T-helper 2 cell treated with Interferon-gamma antibody and Interleukin-4, amounts not matched to agents 5 μg/mL and 100 μg/mL, for 36 hours (primary cell): ENCODE results near the gene PTPRN2.
"Not testable (repeated sequence)": the region's sequence is repeated elsewhere in the genome, so short reads cannot be mapped to it uniquely, and the experiment has no call there.

Source experiments
- DNase-seq: peaks from one replicate; pipeline ENCODE4 v3.0.0; 2021; ENCODE audit warnings: low spot score
- H3K27ac Mint-ChIP-seq: one replicate; pipeline ENCODE4 v1.8.0; 2021; ENCODE audit warnings: mild to moderate bottlenecking, mixed read lengths
- H3K27me3 Mint-ChIP-seq: one replicate; pipeline ENCODE4 v1.8.0; 2021; ENCODE audit warnings: low read depth, mixed read lengths
- H3K36me3 Mint-ChIP-seq: one replicate; pipeline ENCODE4 v1.8.0; 2021; ENCODE audit warnings: low read depth, mixed read lengths
- H3K4me1 Mint-ChIP-seq: one replicate; pipeline ENCODE4 v1.8.0; 2021; ENCODE audit warnings: low read depth, mixed read lengths
- H3K4me3 Mint-ChIP-seq: one replicate; pipeline ENCODE4 v1.8.0; 2022; ENCODE audit warnings: mild to moderate bottlenecking, moderate library complexity, mixed read lengths
- H3K9me3 Mint-ChIP-seq: one replicate; pipeline ENCODE4 v1.8.0; 2021; ENCODE audit warnings: mixed read lengths

Gene PTPRN2

DNA sequence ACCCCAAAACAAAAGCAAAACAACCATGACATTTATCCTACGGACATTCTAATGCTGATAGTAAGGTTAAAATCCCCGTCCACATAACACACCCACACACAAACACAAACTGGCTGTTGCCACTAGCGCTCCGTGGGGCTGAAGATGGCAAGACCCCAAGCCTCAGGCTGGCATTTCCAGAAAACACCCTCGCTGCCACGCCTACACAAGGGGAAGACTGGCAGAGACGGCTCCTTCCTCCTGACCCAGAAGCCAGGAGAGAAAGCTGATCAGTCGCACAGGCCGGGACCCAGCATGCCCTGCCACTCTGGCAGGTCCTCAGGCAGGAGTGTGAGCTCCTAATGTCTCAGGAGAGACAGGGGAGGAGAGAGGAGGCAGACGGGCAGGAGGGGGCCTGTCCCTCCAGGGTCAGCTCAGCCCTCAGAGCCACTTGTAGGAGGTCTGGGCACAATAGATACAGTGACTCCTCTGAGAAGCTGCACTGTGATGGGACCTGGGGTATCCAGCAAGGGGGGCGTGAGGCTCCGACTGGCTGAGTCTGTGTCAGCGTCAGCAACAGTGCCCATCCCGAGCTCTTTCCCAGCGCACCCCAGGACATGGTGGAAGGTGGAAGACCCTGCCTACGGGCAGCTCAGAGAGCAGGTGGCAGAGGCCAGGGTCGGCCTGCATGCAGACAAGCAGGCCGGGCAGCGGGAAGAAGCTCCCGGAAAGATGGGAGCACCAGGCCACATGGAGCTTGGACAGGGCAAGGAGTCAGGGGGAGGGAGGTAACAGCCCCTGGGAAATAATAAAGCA is 326.9 kb downstream of the PTPRN2 start:
- DNase-seq, result no peak
- Mint-ChIP-seq H3K4me1 (no peaks in the 10 kb centered on the region), H3K36me3 (no peaks in the 10 kb centered on the region), H3K9me3 (peaks cover 17% of the 10 kb centered on the region), H3K27me3 (no peaks in the 10 kb centered on the region), H3K27ac (no peak overlapping the region), H3K4me3 (no peak overlapping the region)

DNA sequence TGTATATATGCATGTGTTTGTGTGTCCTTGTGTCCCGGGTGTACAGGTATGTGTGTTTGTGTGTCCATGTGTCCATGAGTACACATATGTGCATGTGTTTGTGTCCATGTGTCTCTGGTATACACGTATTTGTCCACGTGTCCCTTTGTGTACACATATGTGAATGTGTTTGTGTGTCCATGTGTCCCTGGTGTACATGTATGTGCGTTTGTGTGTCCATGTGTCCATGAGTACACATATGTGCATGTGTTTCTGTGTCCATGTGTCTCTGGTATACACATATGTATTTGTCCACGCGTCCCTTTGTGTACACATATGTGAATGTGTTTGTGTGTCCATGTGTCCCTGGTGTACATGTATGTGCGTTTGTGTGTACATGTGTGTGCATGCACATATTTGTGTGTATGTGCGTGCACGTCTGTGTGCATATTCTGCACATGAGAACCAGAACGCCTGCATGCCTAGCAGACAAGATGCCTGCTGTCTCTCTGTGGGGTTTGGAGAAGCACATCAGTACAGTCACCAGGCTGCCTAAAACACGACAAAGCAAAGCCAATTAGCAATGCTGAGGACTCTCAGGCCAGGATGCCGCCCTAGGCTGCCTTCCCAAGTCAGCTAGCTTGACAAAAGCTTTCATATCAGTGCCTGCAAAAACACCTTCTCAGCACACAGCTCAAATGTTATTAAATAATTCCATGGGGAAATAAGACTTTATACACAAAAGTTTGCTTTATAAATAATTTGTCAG is 327.8 kb downstream of the PTPRN2 start:
- DNase-seq, result no peak
- Mint-ChIP-seq H3K27me3 (no peaks in the 10 kb centered on the region), H3K4me3 (no peak overlapping the region), H3K9me3 (peaks cover 17% of the 10 kb centered on the region), H3K36me3 (no peaks in the 10 kb centered on the region), H3K27ac (no peak overlapping the region), H3K4me1 (no peaks in the 10 kb centered on the region)

DNA sequence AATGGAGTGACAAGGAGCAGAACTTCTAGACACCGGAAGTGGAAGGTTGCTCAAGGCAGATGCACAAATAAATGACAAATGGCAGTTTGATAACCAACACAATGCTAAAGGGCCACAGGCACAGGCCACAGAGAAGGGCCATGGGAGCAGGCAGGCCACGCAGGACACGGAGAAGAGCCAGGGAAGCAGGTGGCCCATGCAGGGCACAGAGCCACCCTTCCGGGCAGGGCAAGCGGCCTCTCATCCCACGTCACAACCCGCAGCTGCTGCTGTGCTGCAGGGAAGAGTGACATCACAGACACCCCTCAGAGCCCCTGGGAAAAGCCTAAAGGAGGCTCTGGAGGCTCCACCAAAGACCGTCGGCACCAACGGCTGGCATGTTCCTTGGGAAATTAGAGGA is 328.5 kb downstream of the PTPRN2 start:
- no peaks in the 10 kb centered on the region for H3K4me1 Mint-ChIP-seq
- no peak overlapping the region for H3K4me3 Mint-ChIP-seq
- no peak for DNase-seq
- peaks cover 17% of the 10 kb centered on the region for H3K9me3 Mint-ChIP-seq
- H3K36me3 Mint-ChIP-seq, result no peaks in the 10 kb centered on the region
- H3K27me3 Mint-ChIP-seq, result no peaks in the 10 kb centered on the region
- no peak overlapping the region for H3K27ac Mint-ChIP-seq

DNA sequence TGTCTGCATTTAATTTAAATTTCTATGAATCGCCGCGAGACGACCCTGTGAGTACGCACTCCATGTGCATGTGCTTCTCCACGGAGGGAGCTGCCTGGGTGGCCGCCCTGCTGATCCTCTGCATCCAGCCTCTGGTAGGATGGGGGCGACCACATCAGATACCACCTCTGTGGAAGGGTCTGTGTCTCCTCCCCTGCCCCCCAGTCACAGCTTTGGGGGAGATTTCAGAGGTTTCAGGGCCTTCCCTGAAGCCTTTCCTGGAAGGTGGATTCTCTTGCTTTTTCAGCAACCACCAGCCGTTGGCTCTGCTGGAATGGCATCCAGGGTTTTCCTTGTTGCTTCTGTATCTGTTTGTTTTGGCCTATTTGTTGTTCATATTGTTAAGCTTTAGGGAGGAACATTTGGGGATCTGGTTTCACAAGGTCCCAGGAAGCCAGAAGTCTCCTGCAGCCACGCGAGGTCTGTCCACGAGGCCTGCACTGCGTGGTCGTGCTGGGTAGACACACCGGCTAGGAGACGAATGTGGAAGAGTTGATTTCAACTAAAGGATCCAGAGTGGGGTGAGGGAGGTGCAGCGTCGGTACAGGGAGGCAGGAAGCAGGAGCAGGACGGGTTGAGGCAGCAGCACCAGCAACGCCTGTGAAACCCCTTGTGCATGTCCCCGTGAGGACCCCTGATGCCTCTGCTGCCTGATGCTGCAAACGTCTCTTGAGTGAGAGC is 329.1 kb downstream of the PTPRN2 start:
- Mint-ChIP-seq H3K4me3 (no peak overlapping the region), H3K36me3 (no peaks in the 10 kb centered on the region)

DNA sequence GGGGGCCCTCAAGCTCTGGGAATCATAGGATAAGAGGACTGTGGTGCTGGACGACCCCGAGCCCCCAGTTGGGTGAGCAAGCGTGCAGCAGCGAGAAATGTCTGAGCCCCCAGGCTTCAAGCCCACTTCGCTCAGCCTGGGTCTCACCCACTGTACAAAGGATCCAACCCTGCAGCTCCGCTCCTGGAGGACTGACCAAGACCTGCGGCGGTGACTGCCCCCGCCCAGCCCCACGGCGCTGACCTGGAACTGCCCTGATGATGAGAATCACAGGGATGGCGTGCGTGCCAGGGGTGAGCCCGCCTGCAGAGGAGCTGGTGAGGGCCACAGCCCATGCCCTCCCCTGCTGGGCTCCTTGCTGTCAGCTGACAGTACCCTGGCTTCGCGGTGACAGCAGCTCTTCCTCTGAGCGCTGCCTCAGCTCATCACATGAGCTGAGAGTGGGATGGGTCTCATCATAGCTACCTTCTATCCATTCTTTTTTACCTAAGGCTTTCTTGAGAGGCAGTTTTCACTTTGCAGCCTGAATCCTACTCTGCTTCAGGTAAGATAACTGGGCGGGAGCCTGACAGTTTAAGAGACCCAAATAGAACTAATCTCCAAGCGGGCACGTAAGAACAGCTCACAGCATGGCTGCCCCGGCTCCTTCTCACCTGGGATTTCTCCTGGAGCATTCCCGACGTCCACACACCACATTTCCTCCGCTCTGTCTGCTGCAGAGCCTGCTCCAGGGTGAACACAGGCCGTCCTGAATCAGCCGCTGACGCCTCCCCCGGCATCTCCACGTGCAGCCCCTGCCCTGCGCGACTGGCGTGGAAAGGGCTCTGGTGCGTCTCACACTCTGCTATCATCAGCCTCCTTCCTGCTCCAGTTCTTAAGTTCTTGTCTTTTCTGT is 329.9 kb downstream of the PTPRN2 start:
- Mint-ChIP-seq H3K4me1 (no peaks in the 10 kb centered on the region), H3K9me3 (peaks cover 17% of the 10 kb centered on the region), H3K4me3 (no peak overlapping the region), H3K27me3 (no peaks in the 10 kb centered on the region), H3K27ac (no peak overlapping the region), H3K36me3 (no peaks in the 10 kb centered on the region)
- no peak for DNase-seq

More for the DNA sequence above, 329.1 kb downstream of the PTPRN2 start:
- peaks cover 17% of the 10 kb centered on the region for H3K9me3 Mint-ChIP-seq
- H3K4me1 Mint-ChIP-seq, result no peaks in the 10 kb centered on the region
- no peaks in the 10 kb centered on the region for H3K27me3 Mint-ChIP-seq
- no peak for DNase-seq
- no peak overlapping the region for H3K27ac Mint-ChIP-seq

- no peaks in the 10 kb centered on the region for H3K27me3 Mint-ChIP-seq
Observed at GRCh38 chr7:158257001-158257400, 330.6 kb downstream of the PTPRN2 start.

GRCh38 chr7:158256091-158256816 is 331.4 kb downstream of the PTPRN2 start:
- no peaks in the 10 kb centered on the region for H3K4me1 Mint-ChIP-seq
- H3K4me3 Mint-ChIP-seq, result no peak overlapping the region
- H3K9me3 Mint-ChIP-seq, result peaks cover 21% of the 10 kb centered on the region
- H3K27ac Mint-ChIP-seq, result no peak overlapping the region
- DNase-seq, result no peak
- no peaks in the 10 kb centered on the region for H3K36me3 Mint-ChIP-seq
- H3K27me3 Mint-ChIP-seq, result no peaks in the 10 kb centered on the region

More at GRCh38 chr7:158257001-158257400, 330.6 kb downstream of the PTPRN2 start:
- H3K4me3 Mint-ChIP-seq, result no peak overlapping the region
- no peak for DNase-seq
- peaks cover 17% of the 10 kb centered on the region for H3K9me3 Mint-ChIP-seq
- no peaks in the 10 kb centered on the region for H3K4me1 Mint-ChIP-seq
- no peaks in the 10 kb centered on the region for H3K36me3 Mint-ChIP-seq
- H3K27ac Mint-ChIP-seq, result no peak overlapping the region

DNA sequence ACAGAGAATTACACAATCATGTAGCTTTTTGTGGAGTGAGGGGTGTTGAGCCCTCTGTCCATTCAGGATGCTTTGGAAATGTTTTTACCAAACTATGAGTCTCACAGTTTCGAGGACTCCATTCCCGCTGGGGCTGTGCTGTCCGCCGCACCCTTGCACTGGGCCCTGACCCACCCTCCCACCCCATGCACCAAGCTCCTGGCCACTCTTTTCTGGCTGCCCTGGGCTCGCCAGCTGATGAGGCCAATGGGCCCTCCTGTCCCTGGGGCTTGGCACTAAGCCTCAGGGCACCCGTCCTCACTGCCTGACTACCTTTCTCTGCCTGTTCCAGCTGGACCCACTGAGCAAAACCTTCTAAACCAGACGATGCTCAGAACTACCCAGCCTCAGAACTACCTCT is 332.1 kb downstream of the PTPRN2 start:
- H3K36me3 Mint-ChIP-seq, result no peaks in the 10 kb centered on the region
- H3K4me1 Mint-ChIP-seq, result no peaks in the 10 kb centered on the region
- H3K9me3 Mint-ChIP-seq, result peaks cover 23% of the 10 kb centered on the region
- no peak overlapping the region for H3K4me3 Mint-ChIP-seq
- no peak overlapping the region for H3K27ac Mint-ChIP-seq
- no peak for DNase-seq
- H3K27me3 Mint-ChIP-seq, result no peaks in the 10 kb centered on the region

DNA sequence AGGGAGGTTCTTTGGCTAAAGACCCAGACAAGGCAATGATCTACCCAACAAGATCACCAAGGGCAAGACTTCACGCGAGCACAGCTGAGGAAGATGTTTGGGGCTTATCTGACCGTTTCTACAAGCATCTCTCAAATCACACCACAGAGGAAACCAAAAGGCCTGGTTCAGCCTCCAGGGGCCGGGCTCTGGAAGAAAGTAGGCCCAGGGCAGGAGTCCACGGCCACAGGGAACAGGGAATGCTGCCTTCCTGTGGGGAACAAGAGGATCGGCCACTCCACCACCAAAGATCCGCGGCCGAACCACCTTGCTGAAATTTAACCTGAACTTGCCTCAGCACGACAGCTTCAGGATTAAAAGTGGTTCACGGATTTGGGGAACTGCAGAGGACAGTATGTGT is 332.5 kb downstream of the PTPRN2 start:
- DNase-seq, result no peak
- peaks cover 23% of the 10 kb centered on the region for H3K9me3 Mint-ChIP-seq
- H3K4me3 Mint-ChIP-seq, result no peak overlapping the region
- H3K27me3 Mint-ChIP-seq, result no peaks in the 10 kb centered on the region
- H3K4me1 Mint-ChIP-seq, result no peaks in the 10 kb centered on the region
- H3K27ac Mint-ChIP-seq, result no peak overlapping the region
- H3K36me3 Mint-ChIP-seq, result no peaks in the 10 kb centered on the region

- H3K4me3 Mint-ChIP-seq, H3K36me3 Mint-ChIP-seq, DNase-seq, H3K4me1 Mint-ChIP-seq, H3K27me3 Mint-ChIP-seq, H3K27ac Mint-ChIP-seq: not testable (repeated sequence)
- H3K9me3 Mint-ChIP-seq, result peaks cover 19% of the 10 kb centered on the region
Observed at GRCh38 chr7:158253670-158254045, 334.0 kb downstream of the PTPRN2 start.

- H3K9me3 Mint-ChIP-seq, result peaks cover 15% of the 10 kb centered on the region
- no peaks in the 10 kb centered on the region for H3K4me1 Mint-ChIP-seq
- no peaks in the 10 kb centered on the region for H3K36me3 Mint-ChIP-seq
- H3K27me3 Mint-ChIP-seq, result no peaks in the 10 kb centered on the region
- H3K4me3 Mint-ChIP-seq, result no peak overlapping the region
- no peak overlapping the region for H3K27ac Mint-ChIP-seq
- DNase-seq, result no peak
Observed at GRCh38 chr7:158252837-158253669, 334.6 kb downstream of the PTPRN2 start.

DNA sequence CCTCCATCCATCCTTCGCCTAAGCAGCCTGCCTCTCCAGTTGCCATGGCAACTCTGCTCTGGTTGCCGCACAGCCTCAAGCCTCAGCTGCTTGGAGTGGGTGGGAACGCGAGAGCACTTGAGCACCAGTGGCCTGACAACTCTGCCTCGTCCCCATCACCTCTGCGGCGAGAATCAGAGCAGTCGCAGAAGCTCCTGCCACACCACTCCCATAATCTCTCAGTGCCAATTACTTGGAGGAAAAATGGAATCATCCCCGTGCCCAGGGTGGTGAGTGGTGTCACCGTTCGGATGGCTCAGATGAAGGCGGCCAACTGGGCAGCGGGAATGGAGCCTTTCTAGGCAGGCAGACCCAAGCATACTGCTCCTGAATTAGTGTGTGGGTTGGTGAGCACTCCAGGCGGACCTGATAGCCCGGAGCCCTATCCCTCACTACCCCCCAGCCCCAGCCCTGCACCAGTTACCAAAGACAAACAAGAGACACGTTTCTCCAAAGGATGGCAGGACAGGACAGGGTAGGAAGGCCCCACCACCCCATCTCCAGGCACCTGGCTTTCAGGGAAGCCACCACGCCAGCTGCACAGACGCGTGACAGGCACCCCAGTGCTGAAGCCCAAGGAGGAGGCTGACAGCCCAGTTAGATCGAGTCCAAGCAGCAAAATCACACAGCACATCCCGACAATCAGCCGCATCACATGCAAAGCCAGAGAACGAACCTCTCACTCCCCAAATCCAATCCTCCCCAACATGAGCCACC is 335.4 kb downstream of the PTPRN2 start:
- no peak overlapping the region for H3K27ac Mint-ChIP-seq
- no peaks in the 10 kb centered on the region for H3K36me3 Mint-ChIP-seq
- H3K4me1 Mint-ChIP-seq, result no peaks in the 10 kb centered on the region
- no peaks in the 10 kb centered on the region for H3K27me3 Mint-ChIP-seq
- no peak for DNase-seq
- peaks cover 15% of the 10 kb centered on the region for H3K9me3 Mint-ChIP-seq
- no peak overlapping the region for H3K4me3 Mint-ChIP-seq
